ENCODE data around the gene KRI1.
"Not testable (repeated sequence)": the region's sequence is repeated elsewhere in the genome, so short reads cannot be mapped to it uniquely, and the experiment has no call there.

Gene KRI1

DNA sequence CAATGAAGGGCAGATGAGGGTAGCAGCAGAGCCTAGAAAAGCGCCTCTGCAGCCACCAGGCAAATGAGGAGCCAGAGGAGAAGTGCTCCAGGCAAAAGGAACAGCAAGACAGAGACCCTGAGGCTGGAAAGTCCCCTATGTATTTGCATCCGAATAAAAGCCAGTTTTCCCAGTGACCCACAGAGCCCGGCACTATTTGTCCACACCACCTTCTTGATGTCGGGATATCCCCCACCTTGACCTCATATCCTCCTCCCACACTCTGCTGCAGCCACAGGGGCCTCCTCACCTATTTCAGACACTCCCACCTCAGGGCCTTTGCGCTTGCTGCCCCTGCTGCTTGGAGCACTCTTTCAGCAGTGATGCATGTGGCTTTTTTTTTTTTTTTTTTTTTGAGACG, 15.5 kb downstream of the KRI1 start:
- DNase-seq (ENCODE audit: low spot score), result no peak

GRCh38 chr19:10549733-10550132, 16.1 kb downstream of the KRI1 start:
- DNase-seq (ENCODE audit: low spot score), result no peak

DNA sequence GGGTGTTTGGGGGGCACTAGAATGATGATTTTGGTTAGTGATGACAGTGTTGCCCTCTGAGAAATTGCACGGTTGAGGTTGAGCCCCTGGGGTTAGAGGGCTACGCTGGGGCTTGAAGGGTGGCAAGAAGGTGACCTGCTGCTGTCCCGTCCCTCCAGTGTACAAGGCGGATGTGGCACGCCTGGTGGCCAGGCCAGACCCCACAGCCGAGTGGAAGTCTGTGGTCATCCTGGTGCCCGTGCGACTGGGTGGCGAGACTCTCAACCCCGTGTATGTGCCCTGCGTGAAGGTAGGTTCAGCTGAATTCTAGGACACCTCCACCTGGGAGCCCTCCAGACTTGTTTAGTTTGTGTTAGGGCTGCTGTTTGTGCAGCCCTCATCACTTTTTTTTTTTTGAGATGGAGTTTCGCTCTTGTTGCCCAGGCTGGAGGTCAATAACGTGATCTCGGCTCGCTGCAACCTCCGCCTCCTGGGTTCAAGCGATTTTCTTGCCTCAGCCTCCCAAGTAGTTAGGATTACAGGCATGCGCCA, 17.0 kb downstream of the KRI1 start:
- DNase-seq (ENCODE audit: low spot score), result no peak

DNA sequence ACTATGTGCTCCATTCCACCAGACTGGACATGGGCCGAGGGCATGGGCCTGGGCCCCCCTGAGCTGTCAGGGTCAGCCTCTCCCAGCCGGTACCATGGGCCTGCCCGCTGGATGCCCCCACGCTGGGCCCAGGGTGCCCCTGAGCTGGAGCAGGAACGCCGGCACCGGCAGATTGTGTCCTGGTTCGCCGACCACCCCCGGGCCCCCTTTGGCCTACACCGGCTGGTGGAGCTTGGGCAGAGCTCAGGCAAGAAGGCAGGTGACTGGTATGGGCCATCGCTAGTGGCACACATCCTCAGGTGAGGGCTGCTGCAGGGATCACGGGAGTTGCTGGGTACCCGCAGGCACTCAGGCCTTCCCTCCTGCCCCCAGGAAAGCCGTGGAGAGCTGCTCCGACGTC, 19.0 kb downstream of the KRI1 start:
- no peak for DNase-seq (ENCODE audit: low spot score)

DNA sequence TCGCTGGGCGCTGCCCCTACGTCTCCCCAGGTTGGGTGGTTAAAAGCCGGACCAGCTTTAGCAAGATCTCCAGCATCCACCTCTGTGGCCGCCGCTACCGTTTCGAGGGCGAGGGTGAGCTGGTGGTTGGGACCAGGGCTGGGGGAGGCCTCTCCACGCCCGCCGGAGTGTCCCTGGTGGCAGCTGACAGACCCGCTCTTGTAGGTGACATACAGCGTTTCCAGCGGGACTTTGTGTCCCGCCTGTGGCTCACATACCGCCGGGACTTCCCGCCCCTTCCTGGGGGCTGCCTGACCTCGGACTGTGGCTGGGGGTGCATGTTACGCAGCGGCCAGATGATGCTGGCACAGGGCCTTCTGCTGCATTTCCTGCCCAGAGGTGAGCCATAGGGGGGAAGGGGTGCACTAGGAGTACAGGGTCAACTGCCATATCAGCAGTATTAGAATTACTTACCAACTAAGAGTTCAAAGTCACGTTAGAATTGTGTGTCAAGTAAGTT, 21.0 kb downstream of the KRI1 start:
- DNase-seq (ENCODE audit: low spot score), result no peak

DNA sequence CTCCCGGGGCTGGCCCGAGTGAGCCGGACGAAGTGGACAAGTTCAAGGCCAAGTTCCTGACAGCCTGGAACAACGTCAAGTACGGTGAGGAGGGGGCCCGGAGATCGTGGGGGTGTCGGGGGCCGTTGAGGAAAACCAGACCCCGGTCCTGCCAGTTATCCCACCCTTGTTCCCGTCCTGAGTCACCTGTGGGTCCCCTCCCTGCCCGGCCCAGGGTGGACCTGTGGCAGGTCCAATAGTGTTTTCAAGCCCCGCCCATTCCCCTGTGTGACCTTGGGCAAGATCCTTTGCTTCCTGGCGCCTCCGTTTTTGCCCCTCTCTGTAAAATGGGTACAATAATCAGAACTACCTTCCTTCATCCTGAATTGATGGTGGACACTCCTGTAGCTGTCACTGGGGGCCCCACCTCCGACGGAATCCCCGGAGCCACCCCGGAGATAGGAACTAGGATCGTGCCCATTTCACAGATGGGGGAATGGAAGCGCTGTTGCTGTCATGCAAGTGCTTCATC, 21.5 kb downstream of the KRI1 start:
- DNase-seq (ENCODE audit: low spot score), result no peak

GRCh38 chr19:10543420-10544241, 22.2 kb downstream of the KRI1 start, which contains the start of gene ATG4D:
ATG4D (plus strand) TSS chr19:10543904; CDS start chr19:10544091, 187 bp downstream.
- peak; percentile 92 for DNase-seq (ENCODE audit: low spot score)

DNA sequence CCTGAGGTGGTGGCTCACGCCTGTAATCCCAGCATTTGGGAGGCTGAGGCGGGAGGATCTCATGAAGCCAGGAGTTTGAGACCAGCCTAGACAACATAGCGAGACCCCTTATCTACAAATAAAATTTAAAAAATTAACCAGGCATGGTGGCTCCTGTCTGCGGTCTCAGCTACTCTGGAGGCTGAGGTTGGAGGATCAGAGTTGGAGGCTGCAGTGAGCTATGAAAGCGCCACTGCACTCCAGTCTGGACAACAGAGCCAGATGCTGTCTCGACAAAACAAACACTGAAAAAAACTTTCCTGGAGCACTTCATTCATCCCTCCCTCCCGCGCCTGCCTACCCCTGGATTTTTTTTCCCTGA, 22.8 kb downstream of the KRI1 start:
- no peak for DNase-seq (ENCODE audit: low spot score)

DNA sequence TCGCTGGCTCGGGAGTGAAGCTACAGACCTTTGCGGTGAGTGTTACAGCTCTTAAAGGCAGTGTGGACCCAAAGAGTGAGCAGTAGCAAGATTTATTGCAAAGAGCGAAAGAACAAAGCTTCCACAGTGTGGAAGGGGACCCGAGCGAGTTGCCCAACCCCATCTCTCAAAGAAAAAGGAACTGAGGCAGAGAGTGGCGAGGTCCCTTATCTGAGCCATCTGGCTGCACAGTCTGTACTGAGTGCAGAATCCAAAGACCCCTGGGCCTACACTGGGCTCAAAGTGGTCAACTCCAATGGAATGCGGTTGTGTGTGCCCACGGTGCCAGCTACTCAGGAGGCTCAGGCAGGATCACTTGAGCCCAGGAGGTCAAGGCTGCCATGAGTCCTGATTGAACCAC, 26.8 kb downstream of the KRI1 start:
- DNase-seq (ENCODE audit: low spot score), result not testable (repeated sequence)

DNA sequence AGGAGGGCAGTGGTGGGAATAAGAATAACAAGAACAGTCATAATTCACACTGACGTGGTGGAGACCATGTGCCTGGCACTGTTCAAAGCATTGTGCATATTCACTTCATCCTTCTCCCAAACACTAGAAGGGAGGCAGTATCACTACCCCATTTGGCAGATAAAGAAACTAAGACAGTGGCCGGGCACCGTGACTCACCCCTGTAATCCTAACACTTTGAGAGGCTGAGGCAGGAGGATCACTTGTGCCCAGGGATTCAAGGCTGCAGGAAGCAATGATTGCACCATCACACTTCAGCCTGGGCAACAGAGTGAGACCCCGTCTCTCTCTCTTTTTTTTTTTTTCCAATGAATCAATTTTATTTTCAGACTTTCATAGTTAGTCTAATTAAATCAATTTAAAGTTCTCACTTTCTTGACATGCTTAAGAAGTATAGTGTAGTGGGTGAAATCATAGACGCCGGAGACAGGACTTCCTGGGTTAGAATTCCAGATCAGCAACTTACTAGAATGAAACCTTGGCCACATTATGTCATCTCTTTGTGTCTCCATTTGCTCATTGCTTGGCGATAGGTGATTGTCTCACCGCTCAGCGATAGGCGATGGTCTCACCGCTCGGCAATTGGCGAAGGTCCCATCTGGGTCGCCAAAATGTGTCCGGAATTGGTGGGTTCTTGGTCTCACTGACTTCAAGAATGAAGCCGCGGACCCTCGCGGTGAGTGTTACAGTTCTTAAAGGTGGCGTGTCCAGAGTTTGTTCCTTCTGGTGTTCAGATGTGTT, 27.4 kb downstream of the KRI1 start:
- DNase-seq (ENCODE audit: low spot score), result no peak

DNA sequence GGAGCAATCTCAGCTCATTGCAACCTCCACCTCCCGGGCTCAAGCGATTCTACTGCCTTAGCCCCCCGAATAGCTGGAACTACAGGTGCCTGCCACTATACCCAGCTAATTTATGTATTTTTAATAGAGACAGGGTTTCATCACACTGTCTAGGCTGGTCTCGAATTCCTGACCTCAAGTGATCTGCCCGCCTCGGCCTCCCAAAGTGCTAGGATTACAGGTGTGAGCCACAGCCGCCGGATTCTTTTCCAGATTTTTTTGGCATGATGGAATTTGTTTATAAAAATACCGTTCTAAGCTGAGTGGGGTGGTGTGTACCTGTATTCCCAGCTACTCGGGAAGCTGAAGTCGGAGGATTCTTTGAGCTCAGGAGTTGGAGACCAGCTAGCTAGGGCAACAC, 28.1 kb downstream of the KRI1 start:
- no peak for DNase-seq (ENCODE audit: low spot score)

GRCh38 chr19:10535613-10536012, 30.2 kb downstream of the KRI1 start:
- DNase-seq (ENCODE audit: low spot score), result no peak

- no peak for DNase-seq (ENCODE audit: low spot score)
Observed at GRCh38 chr19:10533646-10534386, 32.0 kb downstream of the KRI1 start.

GRCh38 chr19:10532457-10532856, 33.4 kb downstream of the KRI1 start:
- DNase-seq (ENCODE audit: low spot score), result no peak

GRCh38 chr19:10526887-10527286, 38.9 kb downstream of the KRI1 start:
- DNase-seq (ENCODE audit: low spot score), result not testable (repeated sequence)

DNA sequence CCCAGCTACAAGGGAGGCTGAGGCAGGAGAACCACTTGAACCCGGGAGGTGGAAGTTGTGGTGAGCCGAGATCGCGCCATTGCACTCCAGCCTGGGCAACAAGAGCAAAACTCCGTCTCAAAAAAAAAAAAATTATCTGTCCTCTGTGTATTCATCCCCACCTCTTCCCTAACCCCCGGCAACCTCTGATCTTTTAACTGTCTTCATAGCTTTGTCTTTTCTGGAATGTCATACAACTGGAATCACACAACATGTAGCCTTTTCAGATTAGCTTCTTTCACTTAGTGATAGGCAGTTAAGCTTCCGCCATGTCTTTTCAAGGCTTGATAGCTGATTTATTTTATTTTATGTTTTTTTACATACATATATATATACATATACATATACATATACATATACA, 40.2 kb downstream of the KRI1 start:
- no peak for DNase-seq (ENCODE audit: low spot score)

- no peak for DNase-seq (ENCODE audit: low spot score)
Observed at GRCh38 chr19:10523135-10523636, 42.6 kb downstream of the KRI1 start.

DNA sequence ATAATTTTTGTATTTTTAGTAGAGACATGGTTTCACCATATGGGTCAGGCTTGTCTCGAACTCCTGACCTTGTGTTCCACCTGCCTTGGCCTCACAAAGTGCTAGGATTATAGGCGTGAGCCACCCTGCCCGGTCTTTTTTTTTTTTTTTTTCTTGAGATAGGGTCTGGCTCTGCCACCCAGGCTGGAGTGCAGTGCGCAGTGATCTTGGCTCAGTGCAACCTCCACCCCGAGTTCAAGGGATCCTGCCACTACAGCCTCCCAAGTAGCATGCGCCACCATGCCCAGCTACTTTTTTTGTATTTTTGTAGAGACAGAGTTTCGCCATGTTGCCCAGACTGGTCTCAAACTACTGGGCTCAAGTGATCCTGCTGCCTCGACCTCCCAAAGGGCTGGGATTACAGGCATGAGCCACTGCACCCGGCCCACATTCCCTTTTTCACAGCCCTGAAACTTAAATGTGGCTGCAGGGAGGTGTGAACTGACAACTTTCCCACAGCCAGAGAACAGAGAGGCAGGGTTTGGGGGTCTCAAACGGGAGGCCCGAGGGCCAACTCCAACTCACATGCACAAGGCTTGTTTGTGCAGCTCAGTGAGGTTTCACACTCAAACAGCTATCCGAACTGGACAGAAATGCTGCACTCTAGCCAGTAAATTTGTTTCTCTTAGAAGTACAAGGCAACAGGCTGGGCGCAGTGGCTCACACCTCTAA, 44.2 kb downstream of the KRI1 start:
- no peak for DNase-seq (ENCODE audit: low spot score)

DNA sequence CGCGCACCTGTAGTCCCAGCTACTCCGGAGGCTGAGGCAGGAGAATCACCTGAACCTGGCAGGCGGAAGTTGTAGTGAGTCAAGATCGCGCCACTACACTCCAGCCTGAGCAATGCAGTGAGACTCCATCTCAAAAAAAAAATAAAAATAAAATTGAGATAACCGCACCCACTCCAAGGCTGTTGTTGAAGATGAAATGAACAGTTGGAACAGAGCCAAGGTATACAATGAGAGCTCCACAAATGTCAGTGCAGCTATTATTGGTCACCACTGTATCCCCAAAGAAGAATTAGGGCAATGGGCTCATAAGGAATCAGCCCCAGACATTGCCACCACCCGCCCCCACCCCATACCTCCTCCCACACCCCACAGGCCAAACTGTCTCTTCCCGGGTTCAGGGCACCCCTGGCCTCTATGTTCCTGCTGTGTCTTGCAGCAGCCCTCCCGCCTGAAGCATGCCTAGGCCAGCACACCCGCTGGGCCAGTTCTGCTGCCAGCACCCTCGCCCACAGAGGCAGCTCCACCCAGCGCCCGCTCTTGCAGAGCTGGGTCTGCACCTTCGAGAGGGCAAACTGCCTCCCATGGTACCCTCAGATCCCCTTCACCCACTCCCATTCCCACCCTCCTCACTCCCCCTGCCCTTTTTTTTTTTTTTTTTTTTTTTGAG, 45.0 kb downstream of the KRI1 start:
- DNase-seq (ENCODE audit: low spot score), result no peak

DNA sequence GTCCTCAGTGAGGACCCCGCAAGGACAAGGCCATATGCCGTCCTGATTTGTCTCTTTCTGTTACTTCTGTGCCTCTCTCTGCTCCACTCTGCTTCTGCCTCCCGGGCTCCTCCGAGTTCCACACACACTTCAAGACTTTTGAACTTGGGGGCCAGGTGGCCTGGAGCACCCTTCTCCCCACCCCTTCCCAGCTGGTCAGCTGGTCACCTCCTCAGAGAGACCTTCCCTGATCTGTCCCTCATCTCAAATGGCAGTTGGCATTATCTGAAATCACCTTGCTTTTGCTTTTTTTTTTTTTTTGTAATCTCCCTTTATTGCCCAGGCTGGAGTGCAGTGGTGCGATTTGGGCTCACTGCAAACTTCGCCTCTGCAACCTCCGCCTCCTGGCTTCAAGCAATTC, 46.4 kb downstream of the KRI1 start:
- no peak for DNase-seq (ENCODE audit: low spot score)
